GM06990 (cell line): Measurements from ENCODE around the gene ASPN.

Experiments used
- DNase-seq: peaks from one replicate; pipeline ENCODE4 v3.0.0-alpha.2; 2011; ENCODE audit not compliant: insufficient read length; ENCODE audit errors: extremely low read depth
- H3K27me3 ChIP-seq: replicated peaks from 2 replicates; pipeline ENCODE4 v1.6.0; 2011; ENCODE audit warnings: low read length; ENCODE audit not compliant: control insufficient read depth, insufficient read depth
- H3K36me3 ChIP-seq: 2 replicates; pipeline ENCODE4 v1.5.1; 2011; ENCODE audit warnings: low read length; ENCODE audit not compliant: control insufficient read depth, insufficient read depth
- H3K4me3 ChIP-seq: replicated peaks from 2 replicates; pipeline ENCODE4 v1.5.1; 2011; ENCODE audit warnings: low read depth, mild to moderate bottlenecking, control low read depth, low read length
- CTCF ChIP-seq: IDR thresholded peaks from 2 replicates; pipeline ENCODE4 v1.5.1; 2011; ENCODE audit warnings: low read length, control low read depth, mild to moderate bottlenecking, inconsistent platforms; ENCODE audit not compliant: insufficient read depth, poor library complexity, severe bottlenecking

Gene ASPN

GRCh38 chr9:92482329-92482728 is at the start of gene ASPN:
Gene ASPN (minus strand): TSS chr9:92482506.
- no peak for TF ChIP-seq CTCF
- no peaks in the 10 kb centered on the region for H3K27me3 ChIP-seq
- no peak for DNase-seq
- H3K4me3 ChIP-seq = no peak within 1 kb of the TSS
- H3K36me3 ChIP-seq = no peaks in the 10 kb centered on the region

DNA sequence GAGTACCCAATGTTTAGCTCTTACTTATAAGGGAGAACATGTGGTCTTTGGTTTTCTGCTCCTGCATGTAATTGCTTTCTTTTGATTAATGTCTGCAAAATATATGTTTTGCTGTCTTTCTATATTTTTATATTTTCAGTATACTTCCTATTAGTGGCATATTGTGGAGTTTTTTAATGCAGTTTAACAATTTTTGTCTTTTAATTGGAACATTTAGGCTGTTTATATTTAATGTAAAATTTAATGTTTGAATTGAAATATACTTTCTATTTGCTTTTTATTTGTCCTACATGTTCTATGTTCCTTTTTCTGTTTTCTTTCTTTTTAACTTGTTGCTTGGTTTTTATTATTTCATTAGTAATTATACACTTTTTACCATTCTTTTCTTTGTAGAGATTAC is 48.6 kb upstream of the ASPN start:
- H3K4me3 ChIP-seq = no peak overlapping the region
- no peak for DNase-seq
- TF ChIP-seq CTCF = no peak
- no peaks in the 10 kb centered on the region for H3K27me3 ChIP-seq
- no peaks in the 10 kb centered on the region for H3K36me3 ChIP-seq

- TF ChIP-seq CTCF = no peak
- H3K27me3 ChIP-seq = no peaks in the 10 kb centered on the region
- no peak for DNase-seq
- no peak overlapping the region for H3K4me3 ChIP-seq
- H3K36me3 ChIP-seq = no peaks in the 10 kb centered on the region
Observed at GRCh38 chr9:92529124-92529523, 46.8 kb upstream of the ASPN start.

- H3K36me3 ChIP-seq = no peaks in the 10 kb centered on the region
- DNase-seq = no peak
- no peaks in the 10 kb centered on the region for H3K27me3 ChIP-seq
- H3K4me3 ChIP-seq = no peak overlapping the region
- TF ChIP-seq CTCF = no peak
Observed at GRCh38 chr9:92528522-92528849, 46.2 kb upstream of the ASPN start.

- no peak for TF ChIP-seq CTCF
- no peak for DNase-seq
- Histone ChIP-seq H3K4me3 (no peak overlapping the region), H3K36me3 (no peaks in the 10 kb centered on the region), H3K27me3 (no peaks in the 10 kb centered on the region)
Observed at GRCh38 chr9:92527832-92528521, 45.7 kb upstream of the ASPN start.

GRCh38 chr9:92527291-92527828 is 45.1 kb upstream of the ASPN start:
- no peaks in the 10 kb centered on the region for H3K36me3 ChIP-seq
- TF ChIP-seq CTCF = no peak
- no peaks in the 10 kb centered on the region for H3K27me3 ChIP-seq
- no peak for DNase-seq
- H3K4me3 ChIP-seq = no peak overlapping the region
